GM10248 (cell line): ENCODE data around the gene DUOXA2.

Source experiments
- CTCF ChIA-PET: fragments of 300-600 bp; sonication (Branson Sonifier 250); formaldehyde crosslinking; extraction: SDS; loops from one replicate; lab custom pipeline; 2021; ENCODE audit warnings: antibody characterized with exemption; lab: Yijun Ruan, JAX
- POLR2A ChIA-PET: fragments of 350-650 bp; sonication (Branson Sonifier 250); formaldehyde crosslinking; extraction: SDS; loops from one replicate; lab custom pipeline; 2020; ENCODE audit warnings: antibody characterized with exemption; lab: Yijun Ruan, JAX
- DNase-seq: peaks from one replicate; pipeline ENCODE4 v3.0.0; 2012; ENCODE audit errors: extremely low spot score
- TF ChIP-seq, protein P1 (sequence below): IDR thresholded peaks from 2 replicates; pipeline ENCODE4 v1.5.1; 2012; ENCODE audit warnings: mild to moderate bottlenecking, low read depth; ENCODE audit errors: extremely low read depth, missing control alignments, control extremely low read depth

Gene DUOXA2

DNA sequence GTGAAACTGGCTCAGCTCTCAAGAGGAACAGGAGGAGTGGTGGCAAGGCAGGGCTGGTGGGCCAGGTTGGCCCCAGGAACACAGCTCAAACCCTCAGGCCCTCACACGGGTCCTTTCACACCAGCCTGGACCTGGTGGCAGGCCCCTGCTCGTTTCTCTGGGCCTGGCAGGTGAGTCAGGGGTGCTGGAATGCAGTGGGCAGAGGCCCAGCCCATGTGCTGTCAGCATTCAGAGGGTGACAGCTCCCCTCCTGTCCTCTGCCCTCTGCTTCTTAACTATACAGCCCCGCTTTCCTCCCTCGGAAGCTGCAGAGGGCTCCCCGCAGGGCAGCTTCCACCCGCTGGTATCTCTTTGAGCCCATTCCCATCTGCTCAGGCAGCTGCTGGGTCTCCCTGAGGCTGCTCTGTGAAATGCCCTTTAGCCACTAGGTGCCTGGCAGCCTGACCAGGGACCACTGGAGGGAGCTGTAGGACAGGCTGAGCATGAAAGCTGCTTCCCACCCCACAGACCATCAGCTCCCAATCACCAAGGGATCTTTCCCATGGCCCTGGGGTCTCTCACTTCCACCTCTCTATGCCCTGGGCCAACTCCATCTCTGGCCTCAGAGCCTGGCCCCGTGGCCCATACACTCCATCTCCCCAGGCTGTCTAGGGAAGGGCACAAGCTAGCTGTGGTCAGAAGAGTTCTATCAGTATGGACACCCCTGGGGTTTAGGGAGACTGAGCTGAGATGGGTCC lies 48.8 kb downstream of the DUOXA2 start:
- ChIA-PET CTCF (interaction anchor here (0.6 to 17.2 kb wide), 40 partner anchors 9 to 294 kb away, joined by 3 to 234 read pairs (median 8); a partner anchor contains a TSS), POLR2A (interaction anchor here (0.6 to 1.5 kb wide), 4 partner anchors 25 to 297 kb away, joined by 3 to 11 read pairs (median 3); partner anchors contain the start of gene SHF)
- DNase-seq, result peak; percentile 87
- TF ChIP-seq, protein P1, sequence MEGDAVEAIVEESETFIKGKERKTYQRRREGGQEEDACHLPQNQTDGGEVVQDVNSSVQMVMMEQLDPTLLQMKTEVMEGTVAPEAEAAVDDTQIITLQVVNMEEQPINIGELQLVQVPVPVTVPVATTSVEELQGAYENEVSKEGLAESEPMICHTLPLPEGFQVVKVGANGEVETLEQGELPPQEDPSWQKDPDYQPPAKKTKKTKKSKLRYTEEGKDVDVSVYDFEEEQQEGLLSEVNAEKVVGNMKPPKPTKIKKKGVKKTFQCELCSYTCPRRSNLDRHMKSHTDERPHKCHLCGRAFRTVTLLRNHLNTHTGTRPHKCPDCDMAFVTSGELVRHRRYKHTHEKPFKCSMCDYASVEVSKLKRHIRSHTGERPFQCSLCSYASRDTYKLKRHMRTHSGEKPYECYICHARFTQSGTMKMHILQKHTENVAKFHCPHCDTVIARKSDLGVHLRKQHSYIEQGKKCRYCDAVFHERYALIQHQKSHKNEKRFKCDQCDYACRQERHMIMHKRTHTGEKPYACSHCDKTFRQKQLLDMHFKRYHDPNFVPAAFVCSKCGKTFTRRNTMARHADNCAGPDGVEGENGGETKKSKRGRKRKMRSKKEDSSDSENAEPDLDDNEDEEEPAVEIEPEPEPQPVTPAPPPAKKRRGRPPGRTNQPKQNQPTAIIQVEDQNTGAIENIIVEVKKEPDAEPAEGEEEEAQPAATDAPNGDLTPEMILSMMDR, result peak; percentile 98

DNA sequence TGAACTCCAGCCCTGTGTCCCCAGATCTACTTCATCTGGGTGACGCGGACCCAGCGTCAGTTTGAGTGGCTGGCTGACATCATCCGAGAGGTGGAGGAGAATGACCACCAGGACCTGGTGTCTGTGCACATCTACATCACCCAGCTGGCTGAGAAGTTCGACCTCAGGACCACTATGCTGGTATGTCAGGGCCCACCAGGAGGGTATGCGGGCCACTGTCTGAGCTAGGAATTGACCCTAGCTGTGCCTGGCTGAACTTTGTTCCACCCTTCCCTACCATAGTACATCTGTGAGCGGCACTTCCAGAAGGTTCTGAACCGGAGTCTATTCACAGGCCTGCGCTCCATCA lies 49.4 kb downstream of the DUOXA2 start:
- POLR2A ChIA-PET, result interaction anchor here (1.1 to 1.5 kb wide), 3 partner anchors 24 to 238 kb away, joined by 3 to 11 read pairs (median 3); partner anchors contain the start of gene SHF
- CTCF ChIA-PET, result interaction anchor here (0.6 to 17.2 kb wide), 40 partner anchors 8 to 294 kb away, joined by 3 to 234 read pairs (median 8); a partner anchor contains a TSS
- TF ChIP-seq, protein P1, result no peak
- DNase-seq, result no peak

DNA sequence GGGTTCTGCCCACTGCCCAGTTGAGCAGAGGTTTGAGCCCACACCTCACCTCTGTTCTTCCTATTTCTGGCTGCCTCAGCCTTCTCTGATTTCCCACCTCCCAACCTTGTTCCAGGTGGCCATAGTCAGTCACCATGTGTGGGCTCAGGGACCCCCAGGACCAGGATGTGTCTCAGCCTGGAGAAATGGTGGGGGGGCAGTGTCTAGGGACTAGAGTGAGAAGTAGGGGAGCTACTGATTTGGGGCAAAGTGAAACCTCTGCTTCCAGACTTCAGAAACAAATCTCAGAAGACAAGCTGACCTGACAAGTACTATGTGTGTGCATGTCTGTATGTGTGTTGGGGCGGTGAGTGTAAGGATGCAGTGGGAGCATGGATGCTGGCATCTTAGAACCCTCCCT lies 50.8 kb downstream of the DUOXA2 start:
- no peak for DNase-seq
- POLR2A ChIA-PET, result no interaction called here
- TF ChIP-seq, protein P1, result no peak
- CTCF ChIA-PET, result interaction anchor here (0.6 to 17.2 kb wide), 11 partner anchors 11 to 292 kb away, joined by 3 to 234 read pairs (median 19); a partner anchor contains a TSS

DNA sequence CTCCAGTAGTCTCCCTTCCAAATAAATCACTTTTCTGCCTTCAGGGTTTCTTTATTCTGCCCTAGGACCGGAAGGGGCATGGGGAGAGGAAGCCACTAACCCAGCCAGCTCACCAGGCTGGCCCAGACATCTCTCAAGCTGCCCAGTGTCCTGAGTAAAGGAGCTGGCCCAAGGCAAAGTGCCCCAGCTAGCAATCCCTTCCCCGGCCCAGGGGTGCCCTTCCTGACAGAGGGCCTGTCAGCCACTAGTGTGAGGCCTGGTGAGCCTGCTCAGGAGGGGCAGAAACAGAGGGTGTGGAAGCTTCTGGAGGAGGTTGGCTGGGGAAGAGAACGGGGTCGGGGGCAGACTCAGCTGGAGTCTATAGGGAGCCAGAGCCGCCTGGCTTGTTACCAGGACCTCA lies 51.4 kb downstream of the DUOXA2 start:
- no peak for DNase-seq
- TF ChIP-seq, protein P1, result no peak
- ChIA-PET CTCF (interaction anchor here (0.8 to 17.2 kb wide), 7 partner anchors 11 to 292 kb away, joined by 3 to 234 read pairs (median 19); no protein-coding TSS in a partner anchor), POLR2A (no interaction called here)

DNA sequence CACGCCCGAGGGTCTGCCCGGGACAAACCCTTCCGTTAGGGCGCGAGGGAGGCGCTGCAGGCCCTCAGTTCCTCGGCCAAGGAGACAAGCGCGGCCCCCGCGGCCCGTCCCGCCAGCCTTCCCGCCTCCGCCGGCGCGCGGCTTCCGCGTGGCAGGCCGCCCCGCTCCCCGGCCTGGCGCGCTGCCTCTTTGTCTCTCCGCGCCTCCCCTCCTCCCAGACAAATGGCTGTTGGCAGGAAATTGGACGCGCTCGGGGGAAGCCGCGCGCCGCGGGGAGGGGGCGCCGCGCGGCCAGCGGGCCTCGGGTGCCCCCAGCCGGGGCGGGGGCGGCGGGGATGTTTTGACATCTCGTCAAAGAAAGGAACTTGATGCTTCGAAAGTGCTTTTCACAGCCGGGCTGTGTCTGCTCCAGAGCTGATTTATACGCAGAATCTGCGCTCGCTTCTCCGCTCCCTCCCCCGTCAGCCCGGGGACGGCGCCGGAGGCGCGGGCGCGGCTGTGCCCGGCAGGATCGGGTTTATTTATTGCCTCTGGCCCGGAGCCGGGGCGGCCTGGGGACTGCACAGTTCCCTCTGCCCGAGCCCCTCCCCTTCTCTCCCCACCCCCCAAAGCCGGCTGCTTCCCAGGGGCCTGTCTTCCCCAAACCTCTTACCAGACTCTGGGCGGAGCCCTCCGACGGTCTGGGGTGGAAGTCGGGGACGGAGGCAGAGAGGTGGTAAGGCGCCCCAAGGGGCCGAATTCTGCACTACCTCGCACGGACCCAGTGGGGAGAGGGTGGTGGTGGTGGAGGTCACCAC lies 52.9 kb downstream of the DUOXA2 start:
- TF ChIP-seq, protein P1, result peak; percentile 73
- CTCF ChIA-PET, result interaction anchor here (0.6 to 17.2 kb wide), 19 partner anchors 12 to 475 kb away, joined by 3 to 234 read pairs (median 7); a partner anchor contains a TSS
- peak; percentile 90 for DNase-seq
- POLR2A ChIA-PET, result interaction anchor here (0.9 to 1.6 kb wide), 2 partner anchors 20 to 21 kb away, joined by 4 read pairs; partner anchors contain the start of gene SHF
